HEK293 (cell line): Measurements from ENCODE around the gene FAM124B.

Experiments used
- CTCF ChIA-PET: fragments of 350-600 bp; formaldehyde crosslinking; extraction: SDS; loops from one replicate; lab custom pipeline; 2021; ENCODE audit warnings: antibody characterized with exemption; lab: Yijun Ruan, JAX
- POLR2A ChIA-PET: fragments of 300-600 bp; formaldehyde crosslinking; extraction: SDS; loops from one replicate; lab custom pipeline; 2020; ENCODE audit warnings: antibody characterized with exemption, inconsistent platforms; lab: Yijun Ruan, JAX
- H3K27ac ChIP-seq: fragments of 200-500 bp; sonication (Bioruptor generic); 2 replicates; pipeline ENCODE4 v1.5.1; 2014; ENCODE audit warnings: low read depth, low read length, control low read depth, inconsistent platforms; ENCODE audit errors: extremely low read depth
- H3K36me3 ChIP-seq, 2 experiments: fragments of 200-500 bp in 1 of 2; sonication (Bioruptor generic) in 1 of 2; 1 replicate in 1 of 2; 2 replicates in 1 of 2; pipeline ENCODE4 v1.5.1; 2014 to 2017; ENCODE audit warnings: inconsistent platforms in 2 of 2, low read length in 2 of 2; ENCODE audit not compliant: control insufficient read depth in 2 of 2, insufficient read depth in 1 of 2
- H3K4me1 ChIP-seq: fragments of 200-500 bp; sonication (Bioruptor generic); 2 replicates; pipeline ENCODE4 v1.5.1; 2014; ENCODE audit warnings: mild to moderate bottlenecking, low read length, inconsistent platforms; ENCODE audit not compliant: control insufficient read depth, insufficient read depth
- H3K4me3 ChIP-seq: 2 replicates; pipeline ENCODE4 v1.5.1; 2011; ENCODE audit warnings: low read depth, mild to moderate bottlenecking, control low read depth, low read length, moderate library complexity
- H3K9me3 ChIP-seq: fragments of 200-500 bp; sonication (Bioruptor generic); 2 replicates; pipeline ENCODE4 v1.5.1; 2014; ENCODE audit warnings: low read depth, low read length, inconsistent platforms; ENCODE audit not compliant: control insufficient read depth, insufficient read depth
- BCL11B ChIP-seq: fragments of 450-650 bp; formaldehyde crosslinking; IDR thresholded peaks from 2 replicates; pipeline ENCODE4 v1.5.1; 2016; ENCODE audit warnings: low read depth, missing biosample characterization, missing genetic modification characterization
- IKZF3 ChIP-seq: fragments of 450-650 bp; IDR thresholded peaks from 2 replicates; pipeline ENCODE4 v1.5.0; 2018; ENCODE audit warnings: missing biosample characterization, mild to moderate bottlenecking, missing genetic modification characterization, moderate library complexity
- SP2 ChIP-seq: fragments of 450-650 bp; formaldehyde crosslinking; IDR thresholded peaks from 2 replicates; pipeline ENCODE4 v1.5.1; 2016; ENCODE audit warnings: missing biosample characterization, missing genetic modification characterization
- ZBTB44 ChIP-seq: fragments of 450-650 bp; IDR thresholded peaks from 2 replicates; pipeline ENCODE4 v1.5.1; 2018; ENCODE audit warnings: missing biosample characterization, mild to moderate bottlenecking, missing genetic modification characterization
- ZNF138 ChIP-seq: fragments of 450-650 bp; formaldehyde crosslinking; IDR thresholded peaks from 2 replicates; pipeline ENCODE4 v1.5.1; 2016; ENCODE audit warnings: missing biosample characterization, missing genetic modification characterization, borderline replicate concordance
- ZNF155 ChIP-seq: fragments of 450-650 bp; formaldehyde crosslinking; IDR thresholded peaks from 2 replicates; pipeline ENCODE4 v1.5.1; 2016; ENCODE audit warnings: missing biosample characterization, missing genetic modification characterization
- ZNF174 ChIP-seq: fragments of 450-650 bp; formaldehyde crosslinking; IDR thresholded peaks from 2 replicates; pipeline ENCODE4 v1.5.0; 2017; ENCODE audit warnings: missing biosample characterization, mild to moderate bottlenecking, missing genetic modification characterization
- ZNF221 ChIP-seq: fragments of 450-650 bp; formaldehyde crosslinking; IDR thresholded peaks from 2 replicates; pipeline ENCODE4 v1.5.1; 2017; ENCODE audit warnings: missing biosample characterization, missing genetic modification characterization, borderline replicate concordance
- ZNF223 ChIP-seq: fragments of 450-650 bp; formaldehyde crosslinking; IDR thresholded peaks from 2 replicates; pipeline ENCODE4 v1.5.1; 2016; ENCODE audit warnings: missing biosample characterization, missing genetic modification characterization
- ZNF292 ChIP-seq: fragments of 450-650 bp; formaldehyde crosslinking; IDR thresholded peaks from 2 replicates; pipeline ENCODE4 v1.5.1; 2016; ENCODE audit warnings: low read depth, missing biosample characterization, missing genetic modification characterization, borderline replicate concordance
- ZNF362 ChIP-seq: fragments of 450-650 bp; formaldehyde crosslinking; IDR thresholded peaks from 2 replicates; pipeline ENCODE4 v1.5.1; 2016; ENCODE audit warnings: missing biosample characterization, missing genetic modification characterization
- ZNF529 ChIP-seq: fragments of 450-650 bp; formaldehyde crosslinking; IDR thresholded peaks from 2 replicates; pipeline ENCODE4 v1.5.1; 2017; ENCODE audit warnings: missing genetic modification characterization, missing biosample characterization; ENCODE audit not compliant: insufficient replicate concordance
- ZNF585B ChIP-seq: fragments of 450-650 bp; formaldehyde crosslinking; IDR thresholded peaks from 2 replicates; pipeline ENCODE4 v1.5.1; 2016; ENCODE audit warnings: missing biosample characterization, missing genetic modification characterization
- ZNF621 ChIP-seq: fragments of 450-650 bp; formaldehyde crosslinking; IDR thresholded peaks from 2 replicates; pipeline ENCODE4 v1.5.1; 2017; ENCODE audit warnings: missing biosample characterization, missing genetic modification characterization
- TF ChIP-seq, protein P1 (sequence below): fragments of 450-650 bp; formaldehyde crosslinking; optimal IDR thresholded peaks from 2 replicates; pipeline ENCODE3; 2016; ENCODE audit warnings: missing biosample characterization, mild to moderate bottlenecking, missing genetic modification characterization
- TF ChIP-seq, protein P2 (sequence below): fragments of 450-650 bp; formaldehyde crosslinking; IDR thresholded peaks from 2 replicates; pipeline ENCODE4 v1.5.1; 2016; ENCODE audit warnings: missing biosample characterization, missing genetic modification characterization, borderline replicate concordance
- TF ChIP-seq, protein P3 (sequence below): fragments of 450-650 bp; formaldehyde crosslinking; IDR thresholded peaks from 2 replicates; pipeline ENCODE4 v1.5.1; 2016; ENCODE audit warnings: missing biosample characterization, missing genetic modification characterization
- TF ChIP-seq, protein P4 (sequence below): fragments of 450-650 bp; formaldehyde crosslinking; IDR thresholded peaks from 2 replicates; pipeline ENCODE4 v1.5.1; 2016; ENCODE audit warnings: missing biosample characterization, missing genetic modification characterization

FAM124B gene

DNA sequence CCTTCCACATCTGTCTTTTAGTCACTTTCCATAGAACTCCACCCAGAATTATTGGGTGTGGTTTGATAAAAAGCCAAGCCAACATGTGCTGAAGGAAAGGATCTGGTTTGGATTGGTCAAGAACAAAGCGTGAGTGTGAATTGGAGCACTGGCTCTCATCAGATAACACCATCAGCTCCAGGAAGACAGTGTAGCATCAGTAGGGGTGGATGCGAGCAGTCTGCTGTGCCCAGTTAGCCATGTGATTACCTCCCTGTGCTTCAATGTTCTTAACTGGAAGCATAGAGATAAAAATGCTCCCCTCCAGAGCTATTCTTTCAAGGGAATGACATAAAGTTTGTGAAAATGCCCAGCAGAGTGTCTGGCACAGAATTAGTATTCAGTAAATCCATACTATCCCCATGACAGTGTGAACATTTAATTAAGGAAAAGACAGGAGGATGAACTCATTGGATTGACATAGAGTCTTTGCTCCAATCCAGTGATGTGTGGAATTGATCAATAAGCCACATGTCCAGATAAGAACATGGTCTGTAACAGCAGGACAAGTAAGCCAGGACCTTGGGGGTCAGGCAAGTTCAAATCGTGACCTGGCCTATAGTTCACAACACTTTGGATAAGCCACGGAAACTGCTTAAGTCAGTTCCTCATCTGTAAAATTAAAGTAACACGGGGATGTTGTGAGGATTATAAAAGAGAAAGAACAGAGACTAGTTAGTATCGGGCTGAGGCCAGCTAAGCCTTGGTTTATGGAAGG, 68.0 kb downstream of the FAM124B start:
- no peak overlapping the region for H3K4me3 ChIP-seq
- ChIA-PET POLR2A (no interaction called here), CTCF (interaction anchor here (0.7 kb wide), 1 partner anchor 52 kb away, joined by 3 read pairs; no protein-coding TSS in a partner anchor)
- H3K27ac ChIP-seq = no peak overlapping the region
- no peaks in the 10 kb centered on the region for H3K36me3 ChIP-seq
- TF ChIP-seq ZNF221 (tag by site-specific recombination) = no peak
- TF ChIP-seq ZNF585B (tag by site-specific recombination) = no peak
- TF ChIP-seq ZNF292 (tag by site-specific recombination) = no peak
- TF ChIP-seq ZNF155 = no peak
- TF ChIP-seq ZNF362 (tag by site-specific recombination) = no peak
- TF ChIP-seq ZNF138 = no peak
- TF ChIP-seq, protein P1, sequence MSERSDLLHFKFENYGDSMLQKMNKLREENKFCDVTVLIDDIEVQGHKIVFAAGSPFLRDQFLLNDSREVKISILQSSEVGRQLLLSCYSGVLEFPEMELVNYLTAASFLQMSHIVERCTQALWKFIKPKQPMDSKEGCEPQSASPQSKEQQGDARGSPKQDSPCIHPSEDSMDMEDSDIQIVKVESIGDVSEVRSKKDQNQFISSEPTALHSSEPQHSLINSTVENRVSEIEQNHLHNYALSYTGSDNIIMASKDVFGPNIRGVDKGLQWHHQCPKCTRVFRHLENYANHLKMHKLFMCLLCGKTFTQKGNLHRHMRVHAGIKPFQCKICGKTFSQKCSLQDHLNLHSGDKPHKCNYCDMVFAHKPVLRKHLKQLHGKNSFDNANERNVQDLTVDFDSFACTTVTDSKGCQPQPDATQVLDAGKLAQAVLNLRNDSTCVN (tag by site-specific recombination) = no peak
- no peak for TF ChIP-seq ZNF223 (tag by site-specific recombination)
- no peak for TF ChIP-seq ZNF174
- TF ChIP-seq, protein P2, sequence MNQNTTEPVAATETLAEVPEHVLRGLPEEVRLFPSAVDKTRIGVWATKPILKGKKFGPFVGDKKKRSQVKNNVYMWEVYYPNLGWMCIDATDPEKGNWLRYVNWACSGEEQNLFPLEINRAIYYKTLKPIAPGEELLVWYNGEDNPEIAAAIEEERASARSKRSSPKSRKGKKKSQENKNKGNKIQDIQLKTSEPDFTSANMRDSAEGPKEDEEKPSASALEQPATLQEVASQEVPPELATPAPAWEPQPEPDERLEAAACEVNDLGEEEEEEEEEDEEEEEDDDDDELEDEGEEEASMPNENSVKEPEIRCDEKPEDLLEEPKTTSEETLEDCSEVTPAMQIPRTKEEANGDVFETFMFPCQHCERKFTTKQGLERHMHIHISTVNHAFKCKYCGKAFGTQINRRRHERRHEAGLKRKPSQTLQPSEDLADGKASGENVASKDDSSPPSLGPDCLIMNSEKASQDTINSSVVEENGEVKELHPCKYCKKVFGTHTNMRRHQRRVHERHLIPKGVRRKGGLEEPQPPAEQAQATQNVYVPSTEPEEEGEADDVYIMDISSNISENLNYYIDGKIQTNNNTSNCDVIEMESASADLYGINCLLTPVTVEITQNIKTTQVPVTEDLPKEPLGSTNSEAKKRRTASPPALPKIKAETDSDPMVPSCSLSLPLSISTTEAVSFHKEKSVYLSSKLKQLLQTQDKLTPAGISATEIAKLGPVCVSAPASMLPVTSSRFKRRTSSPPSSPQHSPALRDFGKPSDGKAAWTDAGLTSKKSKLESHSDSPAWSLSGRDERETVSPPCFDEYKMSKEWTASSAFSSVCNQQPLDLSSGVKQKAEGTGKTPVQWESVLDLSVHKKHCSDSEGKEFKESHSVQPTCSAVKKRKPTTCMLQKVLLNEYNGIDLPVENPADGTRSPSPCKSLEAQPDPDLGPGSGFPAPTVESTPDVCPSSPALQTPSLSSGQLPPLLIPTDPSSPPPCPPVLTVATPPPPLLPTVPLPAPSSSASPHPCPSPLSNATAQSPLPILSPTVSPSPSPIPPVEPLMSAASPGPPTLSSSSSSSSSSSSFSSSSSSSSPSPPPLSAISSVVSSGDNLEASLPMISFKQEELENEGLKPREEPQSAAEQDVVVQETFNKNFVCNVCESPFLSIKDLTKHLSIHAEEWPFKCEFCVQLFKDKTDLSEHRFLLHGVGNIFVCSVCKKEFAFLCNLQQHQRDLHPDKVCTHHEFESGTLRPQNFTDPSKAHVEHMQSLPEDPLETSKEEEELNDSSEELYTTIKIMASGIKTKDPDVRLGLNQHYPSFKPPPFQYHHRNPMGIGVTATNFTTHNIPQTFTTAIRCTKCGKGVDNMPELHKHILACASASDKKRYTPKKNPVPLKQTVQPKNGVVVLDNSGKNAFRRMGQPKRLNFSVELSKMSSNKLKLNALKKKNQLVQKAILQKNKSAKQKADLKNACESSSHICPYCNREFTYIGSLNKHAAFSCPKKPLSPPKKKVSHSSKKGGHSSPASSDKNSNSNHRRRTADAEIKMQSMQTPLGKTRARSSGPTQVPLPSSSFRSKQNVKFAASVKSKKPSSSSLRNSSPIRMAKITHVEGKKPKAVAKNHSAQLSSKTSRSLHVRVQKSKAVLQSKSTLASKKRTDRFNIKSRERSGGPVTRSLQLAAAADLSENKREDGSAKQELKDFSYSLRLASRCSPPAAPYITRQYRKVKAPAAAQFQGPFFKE (tag by site-specific recombination) = no peak
- TF ChIP-seq, protein P3, sequence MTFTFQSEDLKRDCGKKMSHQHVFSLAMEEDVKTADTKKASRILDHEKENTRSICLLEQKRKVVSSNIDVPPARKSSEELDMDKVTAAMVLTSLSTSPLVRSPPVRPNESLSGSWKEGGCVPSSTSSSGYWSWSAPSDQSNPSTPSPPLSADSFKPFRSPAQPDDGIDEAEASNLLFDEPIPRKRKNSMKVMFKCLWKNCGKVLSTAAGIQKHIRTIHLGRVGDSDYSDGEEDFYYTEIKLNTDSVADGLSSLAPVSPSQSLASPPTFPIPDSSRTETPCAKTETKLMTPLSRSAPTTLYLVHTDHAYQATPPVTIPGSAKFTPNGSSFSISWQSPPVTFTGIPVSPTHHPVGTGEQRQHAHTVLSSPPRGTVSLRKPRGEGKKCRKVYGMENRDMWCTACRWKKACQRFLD (tag by site-specific recombination) = no peak
- TF ChIP-seq IKZF3 (tag by site-specific recombination) = no peak
- H3K9me3 ChIP-seq = no peaks in the 10 kb centered on the region
- no peaks in the 10 kb centered on the region for H3K4me1 ChIP-seq

DNA sequence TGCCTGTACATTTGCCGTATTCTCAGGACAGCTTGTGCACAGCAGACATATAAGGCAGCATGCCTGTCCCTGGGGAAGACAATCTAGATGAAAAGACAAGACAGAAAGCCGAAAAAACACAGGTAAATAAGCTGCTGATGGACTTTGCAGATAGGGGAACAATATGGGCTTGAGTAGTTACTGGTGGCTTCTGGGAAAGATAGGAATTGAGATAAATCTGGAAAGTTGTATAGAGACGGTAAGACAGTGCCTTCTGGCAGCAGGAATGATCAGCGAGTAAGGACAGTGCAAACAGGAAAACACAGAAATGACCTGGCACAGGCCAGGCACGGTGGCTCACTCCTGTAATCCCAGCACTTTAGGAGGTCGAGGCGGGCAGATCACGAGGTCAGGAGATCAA, 70.2 kb downstream of the FAM124B start:
- H3K27ac ChIP-seq = no peak overlapping the region
- H3K4me1 ChIP-seq = no peaks in the 10 kb centered on the region
- no peak overlapping the region for H3K4me3 ChIP-seq
- H3K36me3 ChIP-seq = no peaks in the 10 kb centered on the region
- no peaks in the 10 kb centered on the region for H3K9me3 ChIP-seq
- ChIA-PET POLR2A (no interaction called here), CTCF (interaction anchor here (1.1 kb wide), 1 partner anchor 361 kb away, joined by 5 read pairs; no protein-coding TSS in a partner anchor)
- TF ChIP-seq, protein P4, sequence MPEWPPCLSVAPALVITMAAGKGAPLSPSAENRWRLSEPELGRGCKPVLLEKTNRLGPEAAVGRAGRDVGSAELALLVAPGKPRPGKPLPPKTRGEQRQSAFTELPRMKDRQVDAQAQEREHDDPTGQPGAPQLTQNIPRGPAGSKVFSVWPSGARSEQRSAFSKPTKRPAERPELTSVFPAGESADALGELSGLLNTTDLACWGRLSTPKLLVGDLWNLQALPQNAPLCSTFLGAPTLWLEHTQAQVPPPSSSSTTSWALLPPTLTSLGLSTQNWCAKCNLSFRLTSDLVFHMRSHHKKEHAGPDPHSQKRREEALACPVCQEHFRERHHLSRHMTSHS (tag by site-specific recombination) = no peak
- no peak for TF ChIP-seq ZNF529 (tag by site-specific recombination)
- TF ChIP-seq BCL11B (tag by site-specific recombination) = no peak
- TF ChIP-seq ZBTB44 (tag by site-specific recombination) = no peak
- TF ChIP-seq SP2 (tag by site-specific recombination) = no peak
- no peak for TF ChIP-seq ZNF621 (tag by site-specific recombination)
